OCI-LY1 (cell line): ENCODE results near the gene ARHGEF25.

Experiments used
- H2AFZ ChIP-seq: fragments of 200-600 bp; sonication (generic), shearing (Covaris generic); 2 replicates; pipeline ENCODE4 v1.6.0; 2014; ENCODE audit warnings: antibody characterized with exemption, mild to moderate bottlenecking, low read length
- H3F3A ChIP-seq: fragments of 200-600 bp; sonication (generic), shearing (Covaris generic); 2 replicates; pipeline ENCODE4 v1.6.0; 2014; ENCODE audit warnings: mild to moderate bottlenecking, antibody characterized with exemption, low read length, moderate library complexity; ENCODE audit not compliant: insufficient read depth
- H3K27ac ChIP-seq: fragments of 200-600 bp; sonication (generic); 2 replicates; pipeline ENCODE4 v1.5.1; 2014; ENCODE audit warnings: low read length, mixed run types, mild to moderate bottlenecking, low read depth; ENCODE audit not compliant: poor library complexity, severe bottlenecking
- H3K27me3 ChIP-seq: fragments of 200-600 bp; sonication (generic); 2 replicates; pipeline ENCODE4 v1.6.0; 2014; ENCODE audit warnings: antibody characterized with exemption, mild to moderate bottlenecking, low read length, moderate library complexity; ENCODE audit not compliant: insufficient read depth
- H3K36me3 ChIP-seq: fragments of 200-600 bp; sonication (generic); 2 replicates; pipeline ENCODE4 v1.6.1; 2014; ENCODE audit warnings: mild to moderate bottlenecking, antibody characterized with exemption, low read length, moderate library complexity, mixed read lengths; ENCODE audit not compliant: insufficient read depth
- H3K4me1 ChIP-seq: fragments of 200-600 bp; sonication (generic); 2 replicates; pipeline ENCODE4 v1.5.1; 2014; ENCODE audit warnings: mild to moderate bottlenecking, low read length, moderate library complexity; ENCODE audit not compliant: insufficient read depth, severe bottlenecking
- H3K4me2 ChIP-seq: fragments of 200-600 bp; sonication (generic), shearing (Covaris generic); 2 replicates; pipeline ENCODE4 v1.6.1; 2014; ENCODE audit warnings: low read length
- H3K4me3 ChIP-seq: fragments of 200-600 bp; sonication (generic); 2 replicates; pipeline ENCODE4 v1.5.1; 2014; ENCODE audit warnings: low read length, low read depth, mild to moderate bottlenecking, mixed read lengths; ENCODE audit not compliant: poor library complexity, severe bottlenecking
- H3K79me2 ChIP-seq: fragments of 200-600 bp; shearing (Covaris generic); 2 replicates; pipeline ENCODE4 v1.6.1; 2016; ENCODE audit warnings: mixed run types, low read length, mixed read lengths; ENCODE audit not compliant: insufficient read depth
- H3K9ac ChIP-seq: fragments of 200-600 bp; sonication (generic), shearing (Covaris generic); 2 replicates; pipeline ENCODE4 v1.6.1; 2014; ENCODE audit warnings: mild to moderate bottlenecking, low read length, mixed read lengths
- H3K9me2 ChIP-seq: fragments of 200-600 bp; sonication (generic), shearing (Covaris generic); 2 replicates; pipeline ENCODE4 v1.6.1; 2014; ENCODE audit warnings: low read depth, mild to moderate bottlenecking, low read length, mixed read lengths
- H3K9me3 ChIP-seq: fragments of 200-600 bp; shearing (Covaris generic); 2 replicates; pipeline ENCODE4 v1.6.1; 2014; ENCODE audit warnings: low read length, mixed read lengths
- H4K20me1 ChIP-seq: fragments of 200-600 bp; sonication (generic), shearing (Covaris generic); 2 replicates; pipeline ENCODE4 v1.6.0; 2016; ENCODE audit warnings: mild to moderate bottlenecking, low read length; ENCODE audit not compliant: insufficient read depth
- EZH2 ChIP-seq: fragments of 200-600 bp; sonication (generic), shearing (Covaris generic); IDR thresholded peaks from 2 replicates; pipeline ENCODE4 v1.8.0; 2017; ENCODE audit warnings: borderline replicate concordance, mixed run types, mild to moderate bottlenecking, antibody characterized with exemption, low read length, moderate library complexity, mixed read lengths
- TF ChIP-seq, protein P1 (sequence below): fragments of 200-600 bp; sonication (generic), shearing (Covaris generic); IDR thresholded peaks from 2 replicates; pipeline ENCODE4 v1.5.1; 2017; ENCODE audit warnings: mild to moderate bottlenecking, antibody characterized with exemption, low read length, moderate library complexity, mixed read lengths

The ARHGEF25 gene

DNA sequence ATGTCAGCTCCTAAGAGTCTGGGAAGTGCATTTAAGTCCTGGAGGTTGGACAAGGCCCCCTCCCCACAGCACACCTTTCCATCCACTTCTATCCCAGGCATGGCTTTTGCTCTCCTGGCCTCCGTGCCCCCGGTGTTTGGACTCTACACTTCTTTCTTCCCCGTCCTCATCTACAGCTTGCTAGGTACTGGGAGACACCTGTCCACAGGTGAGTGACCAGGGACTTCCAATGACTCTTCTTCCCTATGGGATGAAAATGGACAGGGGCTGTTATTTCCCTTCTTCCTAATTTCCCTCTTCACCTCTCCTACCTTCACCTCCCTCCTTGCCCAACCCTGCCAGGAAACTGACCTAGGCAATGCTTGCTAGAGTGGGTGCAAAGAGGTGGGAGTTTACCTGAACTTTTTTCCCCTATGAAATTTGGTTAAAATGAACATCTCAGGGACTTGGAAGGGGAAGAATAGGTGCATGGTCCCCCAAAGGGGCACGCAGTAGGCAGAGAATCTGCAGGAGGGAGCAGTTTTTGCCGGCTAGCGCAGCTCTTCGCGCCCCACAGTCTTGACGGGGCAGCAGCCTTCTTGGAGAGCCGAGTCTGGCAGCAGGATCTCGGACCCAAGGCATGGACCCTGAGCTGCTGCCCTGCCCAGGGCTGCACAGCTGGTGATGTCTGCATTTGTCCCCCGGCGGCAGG is 9.2 kb downstream of the ARHGEF25 start:
- Histone ChIP-seq H3K36me3 (no peaks in the 10 kb centered on the region), H3K27me3 (peaks cover 6% of the 10 kb centered on the region), H3K9me3 (no peaks in the 10 kb centered on the region), H3K4me2 (no peak overlapping the region), H3F3A (no peaks in the 10 kb centered on the region), H3K9me2 (no peaks in the 10 kb centered on the region), H3K79me2 (no peaks in the 10 kb centered on the region), H2AFZ (no peak overlapping the region), H3K27ac (no peak overlapping the region), H3K9ac (no peak overlapping the region), H4K20me1 (no peaks in the 10 kb centered on the region), H3K4me3 (no peak overlapping the region), H3K4me1 (peaks cover 9% of the 10 kb centered on the region)
- no peak for TF ChIP-seq EZH2

DNA sequence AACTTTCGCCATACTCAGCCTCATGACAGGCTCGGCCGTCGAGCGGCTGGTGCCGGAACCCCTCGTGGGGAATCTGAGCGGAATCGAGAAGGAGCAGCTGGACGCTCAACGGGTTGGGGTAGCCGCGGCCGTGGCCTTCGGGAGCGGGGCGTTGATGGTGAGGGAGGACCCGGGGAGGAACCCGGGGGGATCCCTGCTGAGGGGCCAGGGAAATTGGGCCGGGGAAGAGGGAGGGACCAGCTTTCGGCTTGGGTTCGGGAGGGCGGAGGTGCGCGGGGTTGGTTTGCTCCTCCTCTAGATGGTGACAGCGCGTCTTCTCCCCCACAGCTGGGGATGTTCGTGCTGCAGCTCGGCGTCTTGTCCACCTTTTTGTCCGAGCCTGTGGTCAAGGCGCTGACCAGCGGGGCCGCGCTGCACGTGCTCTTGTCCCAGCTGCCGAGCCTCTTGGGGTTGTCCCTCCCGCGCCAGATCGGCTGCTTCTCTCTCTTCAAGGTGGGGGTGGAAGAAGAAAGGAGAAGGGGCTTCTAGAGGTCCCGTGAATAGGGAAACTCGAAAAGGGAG is 9.8 kb downstream of the ARHGEF25 start:
- Histone ChIP-seq H2AFZ (no peak overlapping the region), H3K36me3 (no peaks in the 10 kb centered on the region), H4K20me1 (no peaks in the 10 kb centered on the region), H3K4me2 (peak overlapping the region; percentile 58; the same call in 1 of the 2 replicates), H3K27ac (no peak overlapping the region), H3F3A (no peaks in the 10 kb centered on the region), H3K27me3 (peaks cover 6% of the 10 kb centered on the region), H3K9ac (no peak overlapping the region), H3K9me2 (no peaks in the 10 kb centered on the region), H3K4me3 (peak overlapping the region; percentile 34), H3K79me2 (no peaks in the 10 kb centered on the region), H3K9me3 (no peaks in the 10 kb centered on the region), H3K4me1 (peaks cover 9% of the 10 kb centered on the region)
- TF ChIP-seq, protein P1, sequence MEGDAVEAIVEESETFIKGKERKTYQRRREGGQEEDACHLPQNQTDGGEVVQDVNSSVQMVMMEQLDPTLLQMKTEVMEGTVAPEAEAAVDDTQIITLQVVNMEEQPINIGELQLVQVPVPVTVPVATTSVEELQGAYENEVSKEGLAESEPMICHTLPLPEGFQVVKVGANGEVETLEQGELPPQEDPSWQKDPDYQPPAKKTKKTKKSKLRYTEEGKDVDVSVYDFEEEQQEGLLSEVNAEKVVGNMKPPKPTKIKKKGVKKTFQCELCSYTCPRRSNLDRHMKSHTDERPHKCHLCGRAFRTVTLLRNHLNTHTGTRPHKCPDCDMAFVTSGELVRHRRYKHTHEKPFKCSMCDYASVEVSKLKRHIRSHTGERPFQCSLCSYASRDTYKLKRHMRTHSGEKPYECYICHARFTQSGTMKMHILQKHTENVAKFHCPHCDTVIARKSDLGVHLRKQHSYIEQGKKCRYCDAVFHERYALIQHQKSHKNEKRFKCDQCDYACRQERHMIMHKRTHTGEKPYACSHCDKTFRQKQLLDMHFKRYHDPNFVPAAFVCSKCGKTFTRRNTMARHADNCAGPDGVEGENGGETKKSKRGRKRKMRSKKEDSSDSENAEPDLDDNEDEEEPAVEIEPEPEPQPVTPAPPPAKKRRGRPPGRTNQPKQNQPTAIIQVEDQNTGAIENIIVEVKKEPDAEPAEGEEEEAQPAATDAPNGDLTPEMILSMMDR, result no peak
- TF ChIP-seq EZH2, result no peak

DNA sequence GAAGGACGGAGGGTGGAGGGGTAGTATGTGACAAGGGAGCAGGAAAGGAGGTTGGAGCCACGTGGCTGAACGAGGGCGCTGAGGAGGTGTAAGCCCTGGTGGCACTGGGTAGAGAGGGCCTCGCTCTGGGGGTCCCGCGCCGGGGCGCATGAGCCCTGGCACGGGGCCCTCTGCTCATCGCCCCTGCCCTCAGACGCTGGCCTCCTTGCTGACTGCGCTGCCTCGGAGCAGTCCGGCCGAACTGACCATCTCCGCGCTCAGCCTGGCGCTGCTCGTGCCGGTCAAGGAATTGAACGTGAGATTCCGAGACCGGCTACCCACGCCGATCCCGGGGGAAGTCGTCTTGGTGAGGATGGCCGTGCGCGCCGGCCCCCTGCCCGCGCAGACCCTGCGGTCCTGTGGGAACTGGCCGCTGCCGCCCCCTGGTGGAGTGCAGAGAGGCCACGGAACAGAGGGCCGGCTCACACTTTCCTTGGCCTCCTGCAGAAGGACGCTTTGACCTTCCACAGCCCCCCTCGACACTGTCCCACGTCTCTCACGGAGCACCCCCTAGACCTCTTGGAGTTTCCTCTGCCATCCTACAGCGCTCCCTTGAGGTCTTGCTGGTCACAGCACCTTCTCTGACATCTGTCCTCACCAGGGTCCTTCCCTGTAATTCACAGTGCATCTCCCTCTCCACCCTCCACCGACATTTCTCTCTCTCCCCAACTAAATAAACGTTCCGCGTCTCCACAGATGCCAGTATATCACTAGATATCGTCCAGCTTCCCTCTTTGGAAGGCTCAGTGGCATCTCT is 10.5 kb downstream of the ARHGEF25 start:
- peak overlapping the region; percentile 58; the same call in 1 of the 2 replicates for H3K4me2 ChIP-seq

More for the DNA sequence above, 10.5 kb downstream of the ARHGEF25 start:
- Histone ChIP-seq H3K4me3 (peak overlapping the region; percentile 34), H3F3A (no peaks in the 10 kb centered on the region), H4K20me1 (no peaks in the 10 kb centered on the region), H3K79me2 (no peaks in the 10 kb centered on the region), H3K27ac (no peak overlapping the region), H3K36me3 (no peaks in the 10 kb centered on the region), H3K27me3 (peaks cover 6% of the 10 kb centered on the region), H3K4me1 (peaks cover 9% of the 10 kb centered on the region), H2AFZ (no peak overlapping the region), H3K9ac (no peak overlapping the region), H3K9me3 (no peaks in the 10 kb centered on the region), H3K9me2 (no peaks in the 10 kb centered on the region)
- TF ChIP-seq, protein P1, result peak; percentile 77
- no peak for TF ChIP-seq EZH2
